Measurements from ENCODE around the gene UBA3.
A peak's percentile ranks its signal among the peaks of the same experiment; 100 is the strongest.

The UBA3 gene

DNA sequence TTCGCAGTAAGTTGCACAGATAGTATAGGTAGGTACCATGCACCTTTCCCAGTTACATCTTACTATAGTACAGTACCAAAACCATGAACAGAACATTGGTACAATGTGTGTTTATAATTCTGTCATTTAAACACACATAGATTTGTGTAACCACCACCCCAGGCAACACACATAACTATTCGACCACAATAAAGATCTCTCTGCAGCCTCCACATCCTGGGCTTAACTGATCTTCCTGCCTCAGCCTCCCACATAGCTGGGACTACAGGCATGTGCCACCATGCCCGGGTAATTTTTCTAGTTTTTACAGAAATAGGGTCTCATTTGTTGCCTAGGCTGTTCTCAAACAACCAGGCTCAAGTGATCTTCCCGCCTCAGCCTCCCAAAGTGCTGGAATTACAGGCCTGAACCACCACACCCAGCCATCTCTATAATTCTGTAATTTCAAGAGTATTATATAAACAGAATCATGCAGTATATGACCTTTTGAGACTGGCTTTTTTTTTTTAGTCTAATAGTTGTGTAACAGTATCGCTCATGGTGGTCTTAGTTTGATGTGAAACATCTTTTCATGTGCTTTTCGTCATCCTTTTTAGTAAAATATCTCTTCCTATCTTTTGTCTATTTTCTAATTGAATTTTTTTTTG, 14.7 kb downstream of the UBA3 start:
- DNase-seq (ENCODE audit: low read depth): no peak

DNA sequence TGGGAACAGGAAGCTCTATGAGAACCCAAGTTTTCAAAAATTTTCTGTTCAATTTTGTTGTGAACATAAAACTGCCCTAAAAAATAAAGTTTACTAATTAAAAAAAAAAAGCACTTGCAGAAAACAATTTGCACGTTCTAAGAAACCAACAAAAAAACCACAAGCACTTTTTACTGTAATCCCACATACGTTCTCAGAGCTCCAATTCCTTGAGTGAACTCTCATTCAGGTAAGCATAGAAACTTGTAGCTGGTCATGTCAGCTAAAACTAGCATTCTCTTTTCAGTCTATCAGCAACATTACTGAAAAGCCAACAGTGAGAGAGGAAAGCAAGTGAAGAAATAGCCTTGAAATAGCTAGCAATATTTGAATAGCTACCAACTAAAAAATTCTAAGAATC, 16.5 kb downstream of the UBA3 start:
- no peak for DNase-seq (ENCODE audit: low read depth)

DNA sequence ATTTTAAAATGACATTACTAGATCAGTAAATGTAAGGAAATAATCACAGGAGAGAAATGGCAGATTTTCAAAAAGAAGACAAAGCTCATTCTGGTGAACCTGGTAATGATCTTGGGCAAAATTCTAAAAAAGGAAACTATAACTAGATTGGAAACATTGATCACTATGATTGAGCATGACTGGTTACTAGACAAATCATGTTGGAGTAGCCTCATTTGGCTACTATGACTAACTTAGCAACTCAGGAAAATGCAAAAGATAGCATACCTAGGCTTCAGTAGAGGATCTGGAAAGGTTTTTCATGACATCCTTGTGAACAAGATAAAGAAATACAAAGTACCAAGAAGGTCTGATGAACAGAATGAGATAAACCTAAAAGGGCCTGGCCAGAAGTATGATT, 20.5 kb downstream of the UBA3 start:
- DNase-seq (ENCODE audit: low read depth): no peak

DNA sequence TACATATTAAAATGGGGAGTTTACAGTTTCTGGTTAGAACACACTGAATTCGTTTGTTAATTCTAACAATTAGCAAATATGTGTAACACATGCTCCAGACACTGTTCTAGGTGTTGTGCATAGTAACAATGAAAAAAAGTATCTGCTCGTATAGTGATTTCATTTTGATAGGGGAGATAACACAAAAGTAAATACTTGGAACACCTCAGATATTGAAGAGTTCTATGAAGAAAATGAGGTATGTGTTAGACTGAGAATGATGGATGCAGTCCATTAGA, 21.3 kb downstream of the UBA3 start:
- no peak for DNase-seq (ENCODE audit: low read depth)

DNA sequence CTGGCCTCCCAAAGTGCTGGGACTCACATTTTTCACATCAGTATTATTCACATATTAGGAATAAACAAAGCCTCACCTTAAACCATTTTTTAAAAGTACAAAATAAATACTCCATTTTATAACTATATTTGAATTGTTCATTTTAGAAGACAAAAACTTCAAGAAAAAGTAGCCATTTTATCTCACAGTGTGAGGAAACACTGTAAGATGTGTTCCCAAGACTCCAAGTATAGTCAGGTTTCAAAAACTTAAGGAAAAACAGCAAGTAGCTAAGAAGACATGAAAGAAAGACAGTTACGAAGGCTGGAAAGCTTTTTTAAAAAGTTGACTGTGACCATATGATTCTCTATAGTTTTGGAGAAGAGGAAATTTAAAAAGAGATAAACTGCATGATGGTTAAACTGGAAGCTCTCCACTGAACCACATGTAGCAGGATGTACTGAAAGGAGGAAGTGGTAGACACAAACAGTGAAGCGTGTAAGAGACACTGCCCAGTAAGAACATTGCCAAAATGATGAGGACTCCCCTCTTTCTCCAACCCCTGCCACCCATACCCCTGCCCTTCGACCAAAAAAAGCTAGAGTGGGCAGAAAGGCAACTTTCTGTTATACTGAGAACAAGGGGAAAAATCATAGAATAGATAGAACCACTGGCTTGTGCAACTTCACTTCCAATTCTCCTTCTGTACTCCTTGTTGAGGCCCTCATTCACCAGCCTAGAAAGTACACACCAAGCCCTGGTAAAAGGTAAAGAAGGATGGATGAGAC, 21.8 kb downstream of the UBA3 start:
- no peak for DNase-seq (ENCODE audit: low read depth)

DNA sequence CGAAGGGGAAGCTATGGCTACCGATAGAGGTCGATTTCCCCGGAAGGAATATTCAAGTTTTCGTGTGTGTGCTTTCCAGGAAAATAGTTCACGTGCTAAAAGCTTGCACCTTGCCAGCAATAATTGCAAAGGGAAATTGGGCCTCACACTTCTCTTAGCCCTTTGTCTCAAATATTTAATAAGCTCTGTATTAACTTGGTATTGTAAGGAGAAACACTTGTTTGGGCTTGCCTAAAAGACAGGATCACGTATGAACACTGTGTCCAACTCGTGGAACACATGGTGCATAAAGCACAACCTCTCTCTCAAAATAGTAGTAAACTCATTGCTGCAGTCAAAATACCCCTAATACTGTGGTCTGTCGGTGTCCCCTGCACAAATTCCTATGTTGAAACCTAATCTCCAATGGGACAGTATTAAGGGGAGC, 27.7 kb downstream of the UBA3 start:
- DNase-seq (ENCODE audit: low read depth): no peak

DNA sequence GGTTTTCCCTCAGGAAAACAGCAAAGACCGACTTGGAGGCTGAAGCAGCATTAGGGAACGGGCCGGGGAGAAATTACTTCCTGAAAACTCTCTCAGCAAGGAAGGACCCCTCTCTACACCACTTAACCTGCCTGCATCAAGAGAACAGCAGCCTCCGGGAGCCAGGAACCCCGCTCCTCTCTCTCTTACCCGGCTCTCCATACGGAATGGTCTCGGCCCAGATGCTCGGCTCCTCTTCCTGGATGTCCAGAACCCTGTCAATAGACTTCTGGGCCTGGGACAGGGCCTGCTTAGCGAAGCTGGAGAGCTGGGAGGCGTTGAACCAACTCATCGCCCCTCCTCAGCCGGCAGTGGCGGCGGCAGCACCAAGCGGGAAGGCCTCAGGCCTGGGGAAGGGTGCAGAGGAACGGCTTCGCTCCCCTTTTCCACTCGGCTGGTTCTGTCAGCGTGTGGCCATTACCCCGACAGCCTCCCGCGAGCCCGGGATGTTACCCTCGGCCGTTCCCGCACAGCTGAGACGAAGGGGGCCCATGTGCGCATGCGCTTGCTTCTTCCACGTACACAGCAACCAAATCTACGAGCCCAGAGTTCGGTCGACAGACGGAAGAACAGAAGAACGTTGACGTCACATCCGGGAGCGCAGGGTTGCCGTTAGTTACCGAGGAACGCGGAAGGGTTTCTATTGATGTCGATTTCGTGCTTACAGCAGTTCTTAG, 28.3 kb downstream of the UBA3 start, which contains the start of gene TMF1:
TSS of gene TMF1 (minus strand) at position 578 of the 716 bp plus-strand sequence. CDS start at position 331, 247 bp downstream.
- DNase-seq (ENCODE audit: low read depth): peak; percentile 99

DNA sequence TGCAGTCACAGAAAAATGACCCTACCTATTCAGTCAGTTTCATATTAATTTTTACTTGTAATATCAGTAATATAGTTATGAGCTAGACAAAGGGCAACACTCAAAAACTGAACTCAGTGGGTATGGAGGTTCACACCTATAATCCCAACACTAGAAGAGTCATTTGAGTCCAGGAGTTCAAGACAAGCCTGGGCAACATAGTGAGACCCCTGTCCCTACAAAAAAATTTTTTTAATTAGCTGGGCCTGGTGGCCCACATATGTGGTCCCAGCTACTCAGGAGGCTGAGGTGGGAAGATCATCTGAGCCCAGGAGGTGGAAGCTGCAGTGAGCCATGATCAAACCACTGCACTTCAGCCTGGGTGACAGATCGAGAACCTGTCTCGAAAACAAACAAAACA, 31.2 kb downstream of the UBA3 start:
- DNase-seq (ENCODE audit: low read depth): no peak

DNA sequence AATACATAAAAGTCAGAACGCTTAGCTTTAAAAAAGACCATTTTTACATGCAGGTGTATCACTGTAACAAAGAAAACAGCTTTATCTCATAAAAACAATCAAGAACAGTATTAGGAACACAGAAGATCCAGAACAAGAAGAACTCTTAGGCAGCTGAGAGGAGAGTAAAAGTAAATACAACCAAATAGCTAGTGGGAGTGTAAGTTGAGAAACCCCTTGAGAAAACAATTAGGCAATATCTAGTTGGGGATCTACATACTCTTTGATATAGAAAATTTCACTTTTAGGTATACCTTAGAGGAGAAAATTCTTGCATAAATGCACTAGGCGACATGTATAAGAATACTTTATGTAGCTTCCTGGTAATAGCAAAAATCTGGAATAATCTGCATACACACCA, 35.6 kb downstream of the UBA3 start:
- DNase-seq (ENCODE audit: low read depth): peak; percentile 20

DNA sequence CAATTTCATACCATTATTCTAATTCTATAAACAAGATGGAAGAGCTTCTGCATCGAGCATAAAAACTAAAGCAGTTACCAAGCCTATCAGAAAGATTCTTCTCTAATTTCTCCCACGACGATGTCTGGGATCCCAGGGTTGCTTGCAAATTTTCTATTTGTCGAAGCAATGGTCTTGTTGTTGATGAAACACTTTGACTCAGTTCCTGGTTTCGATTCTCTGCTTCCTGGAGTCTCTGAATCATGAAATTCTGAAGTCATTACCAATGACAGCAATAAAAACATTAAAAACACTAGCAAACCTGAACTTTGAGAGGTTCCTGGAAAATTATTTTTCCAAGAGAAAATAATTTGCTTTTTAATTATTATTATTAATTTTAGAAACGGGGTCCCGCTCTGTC, 46.7 kb downstream of the UBA3 start:
- DNase-seq (ENCODE audit: low read depth): peak; percentile 60

DNA sequence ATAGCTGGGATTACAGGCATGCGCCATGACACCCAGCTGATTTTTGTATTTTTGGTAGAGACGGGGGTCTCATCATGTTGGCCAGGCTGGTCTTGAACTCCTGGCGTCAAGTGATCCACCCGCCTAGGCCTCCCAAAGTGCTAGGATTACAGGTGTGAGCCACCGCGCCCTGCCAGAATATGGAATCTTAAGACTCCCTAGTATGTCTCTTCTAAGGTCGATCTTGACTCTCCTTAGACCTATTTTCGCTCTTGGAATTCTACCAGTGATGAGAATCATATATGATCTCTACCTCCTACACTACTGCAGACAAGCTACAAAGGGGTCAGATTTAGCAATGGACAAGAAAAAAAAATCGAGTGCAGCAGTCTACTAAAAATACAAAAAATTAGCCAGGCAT, 47.4 kb downstream of the UBA3 start:
- DNase-seq (ENCODE audit: low read depth): no peak

DNA sequence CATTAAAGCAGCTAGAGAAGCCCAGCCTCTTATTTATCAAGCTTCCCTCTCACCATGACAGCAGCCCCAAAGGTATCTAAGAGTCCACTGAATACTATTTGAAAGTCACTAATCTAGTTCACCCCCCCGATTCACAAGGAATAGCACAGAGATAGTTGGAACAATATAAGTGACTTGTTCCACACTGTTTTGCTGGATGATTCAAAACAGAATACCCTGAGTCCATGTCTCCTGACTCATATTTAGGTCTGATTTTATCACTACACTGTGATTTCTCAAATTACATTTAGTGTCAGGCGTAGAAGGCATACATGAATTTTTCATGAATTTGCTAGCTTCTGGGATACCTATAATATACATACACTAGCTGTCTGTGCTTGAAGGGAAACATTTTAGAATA, 48.0 kb downstream of the UBA3 start:
- peak; percentile 20 for DNase-seq (ENCODE audit: low read depth)

DNA sequence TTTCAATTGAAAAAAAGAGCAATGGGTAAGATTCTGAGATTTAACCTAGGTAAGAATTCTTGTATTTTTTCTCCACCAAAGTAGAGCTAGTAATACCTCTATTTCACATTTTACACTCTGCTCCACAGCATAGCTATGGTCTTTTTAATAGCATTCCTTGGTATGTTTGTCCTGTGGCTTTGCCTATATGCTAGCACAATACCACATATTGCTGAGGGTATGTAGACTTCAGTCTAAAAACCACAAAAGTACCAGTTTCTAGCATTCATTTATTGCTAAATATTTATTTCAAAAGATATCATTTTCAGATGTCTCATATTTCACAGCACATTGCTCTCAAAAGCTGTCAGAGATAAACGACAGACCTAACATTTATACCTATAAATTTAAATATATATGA, 48.5 kb downstream of the UBA3 start:
- DNase-seq (ENCODE audit: low read depth): peak; percentile 44

DNA sequence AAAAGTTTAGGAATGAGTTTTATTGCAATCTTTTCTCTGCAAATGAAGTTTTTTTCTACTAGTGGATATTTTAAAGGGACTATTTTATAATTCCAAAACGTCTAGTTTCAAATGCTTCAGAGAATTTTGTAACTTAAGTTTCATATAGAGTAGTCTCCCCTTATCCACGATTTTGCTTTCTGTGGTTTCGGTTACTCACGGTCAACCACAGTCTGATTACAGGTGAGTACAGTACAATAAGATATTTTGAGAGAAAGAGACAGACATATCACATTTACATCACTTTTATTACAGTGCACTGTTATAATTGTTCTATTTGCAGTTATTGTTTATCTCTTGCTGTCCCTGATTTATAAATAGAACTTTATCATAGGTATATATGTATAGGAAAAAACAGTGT, 59.3 kb downstream of the UBA3 start:
- no peak for DNase-seq (ENCODE audit: low read depth)

DNA sequence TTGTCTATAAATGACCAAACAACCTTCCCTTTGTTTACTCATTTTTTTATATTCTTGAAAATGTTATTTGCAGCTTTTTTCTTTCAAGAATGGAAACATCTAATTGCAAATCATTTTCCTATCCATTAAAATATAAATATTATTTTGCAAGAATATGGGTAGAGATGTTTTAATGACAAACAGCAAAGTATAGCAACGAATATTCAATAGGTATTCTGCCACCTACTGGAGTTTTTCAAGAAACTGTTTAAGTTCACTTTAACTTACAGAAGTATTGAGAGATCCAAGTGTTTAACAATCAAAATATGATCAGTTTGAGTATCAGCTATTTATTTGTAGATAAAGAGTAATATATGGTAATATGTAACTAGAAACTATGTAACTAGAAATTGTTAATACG, 59.7 kb downstream of the UBA3 start:
- DNase-seq (ENCODE audit: low read depth): no peak

DNA sequence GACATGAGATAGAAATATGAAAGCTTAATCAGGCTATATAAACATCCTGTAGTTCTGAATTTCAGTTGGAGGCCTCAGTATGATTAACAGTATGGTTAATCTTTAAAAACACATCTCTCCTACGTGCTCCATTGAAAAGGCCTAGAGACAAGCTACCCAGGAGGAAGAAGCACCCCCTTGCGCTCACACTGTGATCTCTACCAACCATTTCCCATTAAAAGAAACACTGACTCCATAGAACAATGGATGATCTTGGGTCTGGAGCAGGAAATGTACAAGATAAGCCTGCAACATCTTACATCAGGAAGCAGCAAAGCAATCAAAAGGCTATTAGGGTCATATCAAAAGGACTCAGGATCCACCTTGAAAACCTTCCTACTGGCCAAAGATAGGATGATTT, 63.3 kb downstream of the UBA3 start:
- no peak for DNase-seq (ENCODE audit: low read depth)

DNA sequence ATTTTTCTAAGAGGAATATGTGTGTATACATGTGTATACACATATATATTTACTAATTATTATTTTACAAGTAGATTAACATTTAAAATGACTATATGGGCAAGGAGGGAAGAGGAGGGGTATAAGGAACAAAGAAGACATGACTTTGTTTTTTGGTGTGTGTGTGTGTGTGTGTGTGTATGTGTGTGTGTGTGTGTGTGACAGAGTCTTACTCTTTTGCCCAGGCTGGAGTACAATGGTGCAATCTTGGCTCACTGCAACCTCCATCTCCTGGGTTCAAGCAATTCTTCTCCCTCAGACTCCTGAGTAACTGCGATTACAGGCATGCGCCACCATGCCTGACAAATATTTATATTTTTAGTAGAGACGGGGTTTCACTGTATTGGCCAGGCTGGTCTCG, 64.1 kb downstream of the UBA3 start:
- no peak for DNase-seq (ENCODE audit: low read depth)

DNA sequence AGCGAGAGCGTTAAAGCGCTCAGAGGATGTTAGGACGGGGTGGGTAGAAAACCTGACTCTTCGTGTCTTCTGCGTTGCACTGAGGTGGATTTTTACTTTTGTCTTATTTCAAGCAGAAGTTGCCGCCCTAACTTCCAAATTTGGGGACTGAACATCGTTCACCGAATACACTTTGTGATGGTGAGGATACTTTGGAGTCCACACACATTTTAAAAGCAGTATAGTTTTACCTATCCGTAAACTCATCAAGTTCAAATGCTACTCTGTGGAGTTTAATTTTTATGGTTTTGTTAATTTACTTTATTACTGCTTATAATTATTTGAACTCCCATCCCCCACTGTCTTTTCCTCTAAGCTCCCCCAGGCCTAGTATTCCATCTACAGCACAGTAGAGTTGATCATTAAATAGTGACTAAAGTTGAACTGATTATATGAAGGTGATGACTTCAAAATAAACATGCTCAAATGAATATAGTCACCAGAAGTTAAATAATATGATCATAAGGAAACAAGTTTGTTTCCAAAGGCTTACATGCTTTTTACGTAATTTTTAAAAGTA, 66.1 kb downstream of the UBA3 start:
- no peak for DNase-seq (ENCODE audit: low read depth)

DNA sequence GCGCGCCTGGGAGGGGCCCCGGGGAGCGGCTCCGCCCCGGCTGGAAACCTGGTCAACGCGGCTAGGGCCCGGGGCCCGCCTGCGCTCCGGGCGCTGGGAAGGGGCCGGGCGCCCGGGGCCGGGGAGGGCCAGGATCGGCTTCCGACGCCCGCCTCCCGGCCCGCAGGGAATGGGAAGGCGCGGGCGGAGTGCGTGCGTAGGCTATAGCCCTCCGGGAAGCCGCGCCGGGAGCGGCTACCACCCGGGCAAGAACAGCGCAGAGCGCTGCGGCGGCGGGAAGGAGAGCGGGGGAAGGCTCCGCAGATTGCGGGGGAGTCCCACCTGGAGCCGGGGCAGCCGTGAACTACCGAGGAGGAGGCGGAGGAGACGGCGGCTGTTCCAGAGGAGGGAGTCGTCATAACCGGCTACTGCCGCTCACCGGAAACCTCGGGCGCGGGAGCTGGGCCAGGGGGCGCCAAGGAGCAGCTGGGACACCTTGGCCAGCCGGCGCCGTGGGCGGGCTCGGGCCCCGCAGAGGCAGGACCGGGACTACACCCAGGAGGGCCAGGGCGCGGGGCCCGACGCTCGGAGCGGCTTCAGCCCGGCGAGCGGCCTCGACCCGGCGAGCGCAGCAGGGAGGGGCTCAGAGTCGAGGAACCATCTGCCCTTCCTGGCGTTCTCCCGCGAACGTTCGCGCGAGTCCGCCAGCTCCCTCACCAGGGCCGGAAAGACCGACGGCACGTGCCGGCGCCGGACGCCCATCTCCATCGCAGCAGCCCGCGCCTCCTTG, 66.7 kb downstream of the UBA3 start, which contains the start of gene EOGT:
TSS of gene EOGT (minus strand) at position 432 of the 769 bp plus-strand sequence. CDS start 3,838 bp downstream, outside the sequence.
- DNase-seq (ENCODE audit: low read depth): peak; percentile 86

DNA sequence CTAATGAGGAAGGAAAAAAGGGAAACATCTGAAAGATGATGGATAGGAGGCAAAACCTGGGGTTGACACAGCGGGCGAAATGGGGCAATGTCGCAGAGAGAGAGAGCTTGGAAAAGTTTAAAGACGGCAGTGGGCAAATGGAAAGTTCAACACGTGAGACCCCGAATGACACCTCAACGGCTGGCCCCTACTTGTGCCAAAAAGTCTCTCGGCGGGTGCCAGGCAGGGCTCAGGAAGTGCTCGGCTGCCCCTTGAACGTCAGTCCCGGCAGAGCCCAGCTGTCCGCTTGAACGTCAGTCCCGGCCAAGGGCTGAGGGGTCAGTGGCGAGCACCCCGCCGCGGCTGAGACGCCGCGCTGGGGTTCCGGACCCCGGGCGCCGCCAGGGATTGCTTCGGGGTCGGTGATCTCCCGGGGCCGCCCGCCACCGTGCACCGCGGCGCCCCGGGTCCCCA, 67.3 kb downstream of the UBA3 start:
- DNase-seq (ENCODE audit: low read depth): peak; percentile 66

DNA sequence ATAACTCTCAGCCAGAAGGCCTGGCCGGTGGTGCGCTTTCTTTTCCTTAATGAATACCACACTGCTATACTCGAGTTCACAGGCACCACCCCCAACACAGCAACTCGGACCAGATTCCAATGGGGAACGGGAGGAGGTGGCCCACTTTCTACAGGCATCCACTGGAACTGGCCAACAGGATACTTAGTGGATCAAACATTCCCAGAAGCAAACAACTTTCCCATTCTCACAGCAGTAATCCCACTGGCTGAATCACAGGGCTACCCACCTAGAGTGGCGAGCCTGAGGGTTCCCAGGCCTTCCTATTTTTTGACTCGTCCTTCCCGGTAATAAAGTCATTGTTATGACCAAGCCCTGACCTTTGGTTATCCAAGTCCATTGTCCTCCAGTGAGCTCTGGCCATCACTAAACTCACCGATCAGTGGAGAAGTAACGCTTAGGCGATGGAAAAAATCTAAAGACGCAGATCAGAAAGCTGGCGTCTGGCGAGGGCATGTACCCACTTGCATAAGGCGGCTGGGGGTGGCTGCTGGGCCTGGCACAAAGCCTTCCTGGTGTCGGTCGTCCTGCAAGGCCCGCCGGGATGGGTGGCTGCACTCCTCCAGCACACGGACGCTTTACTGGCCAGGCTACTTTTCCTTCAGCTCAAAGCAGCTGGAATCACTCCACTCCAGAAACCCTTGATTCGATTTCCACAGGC, 67.9 kb downstream of the UBA3 start:
- DNase-seq (ENCODE audit: low read depth): peak; percentile 89

Data from fibroblast of gingiva (primary cell).